Measurements from ENCODE around the gene FAM222A. TPM values are rescaled to one million over a fixed set of nuclear protein-coding genes. Genes with fewer than 3 reads are reported as not detected.

FAM222A gene
- total and polyA plus RNA-seq, 2 of the 4 experiments (the other 2 are of a cell fraction) = under 0.01 to 0.32 TPM

GRCh38 chr12:109777544-109777943 lies 63.9 kb downstream of the FAM222A start:
- Histone ChIP-seq H4K8ac (ENCODE audit: low read depth in 2 of 2, low read length in 2 of 2) (peak overlapping the region in 1 of 2 experiments; percentile 2; a peak in 1 of 4 replicates), H2AK9ac (replicated peaks; ENCODE audit: low read depth, low read length, poor library complexity) (no peak overlapping the region), H3K27me3 (ENCODE audit: control insufficient read depth, insufficient read depth, low read length) (peaks cover 1% of the 10 kb centered on the region; the same call in 1 of the 2 replicates), H3K36me3 (ENCODE audit: control insufficient read depth, insufficient read depth, low read length) (no peaks in the 10 kb centered on the region), H3K14ac (replicated peaks; ENCODE audit: low read depth, low read length) (no peak overlapping the region), H2AK5ac (ENCODE audit: low read depth, low read length) (no peak overlapping the region), H3K56ac (ENCODE audit: extremely low read depth, insufficient read depth, low read length) (no peak overlapping the region), H3K23ac (ENCODE audit: low read depth, low read length) (no peak overlapping the region), H2BK20ac (ENCODE audit: low read depth, low read length) (no peak overlapping the region), H2BK5ac (ENCODE audit: low read depth, low read length, poor library complexity, severe bottlenecking) (no peak overlapping the region), H4K20me1 (ENCODE audit: insufficient read depth, low read length) (no peaks in the 10 kb centered on the region), H3K4me1 (ENCODE audit: control insufficient read depth, insufficient read depth, low read length) (no peaks in the 10 kb centered on the region), H2AFZ (replicated peaks; ENCODE audit: low read length, poor library complexity) (peak overlapping the region; percentile 40), H2BK15ac (ENCODE audit: low read depth, low read length) (no peak overlapping the region), H3K9me3 (ENCODE audit: control insufficient read depth, insufficient read depth, low read length) (peaks cover 6% of the 10 kb centered on the region), H3K4me3 (ENCODE audit: insufficient read depth, low read depth, low read length) (no peak overlapping the region), H2BK120ac (ENCODE audit: low read depth, low read length) (no peak overlapping the region), H3K79me1 (ENCODE audit: low read depth in 1 of 2, low read length in 2 of 2) (no peaks in the 10 kb centered on the region), H3K4me2 (ENCODE audit: low read depth, low read length) (no peak overlapping the region), H3K27ac (ENCODE audit: insufficient read depth, low read length) (no peak overlapping the region), H4K91ac (ENCODE audit: insufficient read depth, low read depth, low read length) (no peak overlapping the region), H4K5ac (ENCODE audit: low read depth, low read length) (no peak overlapping the region), H3K9ac (ENCODE audit: low read depth, low read length) (no peak overlapping the region), H3K18ac (ENCODE audit: low read depth, low read length) (no peak overlapping the region), H3K4ac (ENCODE audit: low read depth, low read length) (no peak overlapping the region), H3K9me1 (ENCODE audit: insufficient read depth, low read length) (no peaks in the 10 kb centered on the region)
- no CpG with 5 or more reads among the region's 5 CpGs for WGBS, 2 experiments (ENCODE audit: extremely low coverage in 2 of 2, insufficient read length in 1 of 2)
- no TSS peak for BruUV-seq (replicated peaks)
- in situ Hi-C loops (cut with MboI; ENCODE audit: low sequenced_read_pairs) (loop anchor here (10.0 kb wide), 1 partner anchor 353 kb away; no protein-coding TSS in a partner anchor), intact Hi-C loops (cut with micrococcal nuclease) (no loop called here), dilution Hi-C loops (cut with HindIII; ENCODE audit: low sequenced_read_pairs, unreplicated experiment) (no loop called here)
- TF ChIP-seq USF2 (IDR thresholded peaks at IDR 0.05; ENCODE audit: low read depth, low read length) = peak; percentile 63
- TF ChIP-seq CHD1 (IDR thresholded peaks at IDR 0.05; ENCODE audit: low read depth, low read length) = no peak
- TF ChIP-seq CEBPB (IDR thresholded peaks at IDR 0.05; ENCODE audit: low read depth, low read length) = no peak
- POLR2A ChIA-PET (ENCODE audit: unreplicated experiment) = no interaction called here
- peak; percentile 10 for DNase-seq
- CTCF ChIA-PET = interaction anchor here (1.4 to 4.1 kb wide), 2 partner anchors 59 to 180 kb away, joined by 3 to 36 read pairs; no protein-coding TSS in a partner anchor
- peak; percentile 50 for ATAC-seq (ENCODE audit: low read depth)
